Parathyroid adenoma (tissue), 2 donors: ENCODE results near the gene DNMT3L.

ENCODE experiments used
- H2AFZ ChIP-seq: fragments of 300-600 bp; sonication (generic); one replicate; pipeline ENCODE4 v1.7.0; 2017; ENCODE audit warnings: antibody characterized with exemption, mild to moderate bottlenecking
- H3K27ac ChIP-seq: fragments of 300-600 bp; sonication (generic); one replicate; pipeline ENCODE4 v1.7.0; 2017
- H3K27me3 ChIP-seq: fragments of 300-600 bp; sonication (generic); one replicate; pipeline ENCODE4 v1.7.0; 2017; ENCODE audit warnings: low read length; ENCODE audit not compliant: control insufficient read depth, insufficient read depth
- H3K36me3 ChIP-seq: fragments of 300-600 bp; sonication (generic); one replicate; pipeline ENCODE4 v1.7.0; 2017; ENCODE audit warnings: low read length; ENCODE audit not compliant: control insufficient read depth, insufficient read depth
- H3K4me1 ChIP-seq: fragments of 300-600 bp; sonication (generic); one replicate; pipeline ENCODE4 v1.7.0; 2017; ENCODE audit warnings: control low read depth
- H3K4me2 ChIP-seq: fragments of 300-600 bp; sonication (generic); one replicate; pipeline ENCODE4 v1.7.0; 2017; ENCODE audit warnings: low read length
- H3K4me3 ChIP-seq: fragments of 300-600 bp; sonication (generic); one replicate; pipeline ENCODE4 v1.7.0; 2017; ENCODE audit warnings: low read depth, low read length
- H3K79me2 ChIP-seq: fragments of 300-600 bp; sonication (generic); one replicate; pipeline ENCODE4 v1.7.0; 2017; ENCODE audit warnings: control low read depth
- H3K9ac ChIP-seq: fragments of 300-600 bp; sonication (generic); one replicate; pipeline ENCODE4 v1.7.0; 2017; ENCODE audit warnings: mild to moderate bottlenecking
- H3K9me3 ChIP-seq: fragments of 300-600 bp; sonication (generic); one replicate; pipeline ENCODE4 v1.7.0; 2017; ENCODE audit warnings: low read length; ENCODE audit not compliant: control insufficient read depth
- TF ChIP-seq, protein P1 (sequence below): fragments of 300-600 bp; sonication (generic); IDR thresholded peaks from one replicate; pipeline ENCODE4 v1.7.0; 2017; ENCODE audit warnings: antibody characterized with exemption, mild to moderate bottlenecking
- donor health status: primary hyperparathyroidism.

Gene DNMT3L

DNA sequence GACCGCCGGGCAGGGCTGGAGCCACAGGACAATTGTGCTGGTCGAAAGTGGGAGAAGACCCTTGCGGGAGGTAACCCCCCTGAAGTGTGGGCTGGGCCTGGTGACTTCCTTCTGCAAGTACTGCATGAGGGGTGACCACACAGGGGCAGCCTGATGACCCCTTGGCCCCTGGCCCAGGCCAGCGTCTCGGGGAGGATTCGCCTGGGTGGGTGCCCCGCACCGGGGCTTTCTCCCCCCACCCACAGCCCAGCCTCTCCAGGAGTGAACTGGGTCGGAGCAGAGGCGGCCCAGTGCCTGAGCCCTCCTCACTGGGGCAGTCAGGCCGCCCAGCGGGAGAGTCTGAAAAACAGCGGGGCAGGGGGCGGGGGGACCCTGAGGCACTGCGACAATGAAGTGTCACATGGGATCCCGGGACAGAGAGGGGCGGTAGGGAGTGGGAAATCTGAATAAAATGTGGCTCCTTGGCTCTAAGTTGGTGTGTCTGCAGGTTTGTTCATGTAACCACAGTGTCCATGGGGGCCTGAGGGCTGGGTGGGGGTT, 1.6 kb upstream of the DNMT3L start:
- Histone ChIP-seq H3K9me3 (no peaks in the 10 kb centered on the region), H3K79me2 (no peaks in the 10 kb centered on the region), H3K4me1 (no peaks in the 10 kb centered on the region), H3K27ac (no peak overlapping the region), H3K36me3 (no peaks in the 10 kb centered on the region), H3K4me2 (no peak overlapping the region), H3K9ac (no peak overlapping the region), H2AFZ (no peak overlapping the region), H3K27me3 (no peaks in the 10 kb centered on the region), H3K4me3 (no peak overlapping the region)
- TF ChIP-seq, protein P1, sequence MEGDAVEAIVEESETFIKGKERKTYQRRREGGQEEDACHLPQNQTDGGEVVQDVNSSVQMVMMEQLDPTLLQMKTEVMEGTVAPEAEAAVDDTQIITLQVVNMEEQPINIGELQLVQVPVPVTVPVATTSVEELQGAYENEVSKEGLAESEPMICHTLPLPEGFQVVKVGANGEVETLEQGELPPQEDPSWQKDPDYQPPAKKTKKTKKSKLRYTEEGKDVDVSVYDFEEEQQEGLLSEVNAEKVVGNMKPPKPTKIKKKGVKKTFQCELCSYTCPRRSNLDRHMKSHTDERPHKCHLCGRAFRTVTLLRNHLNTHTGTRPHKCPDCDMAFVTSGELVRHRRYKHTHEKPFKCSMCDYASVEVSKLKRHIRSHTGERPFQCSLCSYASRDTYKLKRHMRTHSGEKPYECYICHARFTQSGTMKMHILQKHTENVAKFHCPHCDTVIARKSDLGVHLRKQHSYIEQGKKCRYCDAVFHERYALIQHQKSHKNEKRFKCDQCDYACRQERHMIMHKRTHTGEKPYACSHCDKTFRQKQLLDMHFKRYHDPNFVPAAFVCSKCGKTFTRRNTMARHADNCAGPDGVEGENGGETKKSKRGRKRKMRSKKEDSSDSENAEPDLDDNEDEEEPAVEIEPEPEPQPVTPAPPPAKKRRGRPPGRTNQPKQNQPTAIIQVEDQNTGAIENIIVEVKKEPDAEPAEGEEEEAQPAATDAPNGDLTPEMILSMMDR = no peak

DNA sequence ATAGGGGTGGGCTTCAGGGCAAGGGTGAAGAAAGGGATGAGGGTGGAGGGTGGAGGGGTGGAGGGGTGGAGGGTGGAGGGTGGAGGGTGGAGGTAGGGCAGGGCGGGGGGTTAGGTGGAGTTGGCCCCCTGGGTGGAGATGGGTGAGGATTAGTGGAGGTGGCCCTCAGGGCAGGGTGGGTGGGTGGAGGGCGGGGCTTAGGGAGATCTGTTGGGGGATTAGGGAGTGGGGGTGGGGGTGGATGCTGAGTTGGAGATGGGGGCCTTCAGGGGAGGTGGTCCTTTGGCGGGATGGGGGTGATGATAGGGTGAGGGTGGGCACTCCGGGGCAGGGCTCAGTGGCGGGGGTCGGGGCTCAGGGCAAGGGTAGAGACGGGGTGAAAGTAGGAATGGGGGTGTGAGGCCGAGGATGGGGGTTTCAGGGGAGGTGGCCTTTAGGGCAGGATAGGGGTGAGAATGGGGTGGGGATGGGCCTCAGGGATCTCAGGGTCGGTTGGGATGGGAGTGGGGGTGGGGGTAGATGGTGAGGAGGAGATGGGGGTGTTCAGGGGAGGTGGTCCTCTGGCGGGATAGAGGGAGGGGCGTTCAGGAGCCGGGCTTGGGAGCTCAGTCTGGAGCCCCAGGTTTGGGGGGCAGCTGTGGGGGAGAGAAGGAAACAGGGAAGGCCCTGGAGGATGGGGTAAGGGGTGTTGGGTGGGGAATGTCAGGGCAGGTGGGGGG, 800 bp upstream of the DNMT3L start:
- Histone ChIP-seq H3K27me3 (no peaks in the 10 kb centered on the region), H3K4me2 (no peak overlapping the region), H3K27ac (no peak overlapping the region), H3K4me3 (no peak overlapping the region), H3K4me1 (no peaks in the 10 kb centered on the region), H2AFZ (no peak overlapping the region), H3K9ac (no peak overlapping the region), H3K9me3 (no peaks in the 10 kb centered on the region), H3K36me3 (no peaks in the 10 kb centered on the region), H3K79me2 (no peaks in the 10 kb centered on the region)
- TF ChIP-seq, protein P1 = no peak

DNA sequence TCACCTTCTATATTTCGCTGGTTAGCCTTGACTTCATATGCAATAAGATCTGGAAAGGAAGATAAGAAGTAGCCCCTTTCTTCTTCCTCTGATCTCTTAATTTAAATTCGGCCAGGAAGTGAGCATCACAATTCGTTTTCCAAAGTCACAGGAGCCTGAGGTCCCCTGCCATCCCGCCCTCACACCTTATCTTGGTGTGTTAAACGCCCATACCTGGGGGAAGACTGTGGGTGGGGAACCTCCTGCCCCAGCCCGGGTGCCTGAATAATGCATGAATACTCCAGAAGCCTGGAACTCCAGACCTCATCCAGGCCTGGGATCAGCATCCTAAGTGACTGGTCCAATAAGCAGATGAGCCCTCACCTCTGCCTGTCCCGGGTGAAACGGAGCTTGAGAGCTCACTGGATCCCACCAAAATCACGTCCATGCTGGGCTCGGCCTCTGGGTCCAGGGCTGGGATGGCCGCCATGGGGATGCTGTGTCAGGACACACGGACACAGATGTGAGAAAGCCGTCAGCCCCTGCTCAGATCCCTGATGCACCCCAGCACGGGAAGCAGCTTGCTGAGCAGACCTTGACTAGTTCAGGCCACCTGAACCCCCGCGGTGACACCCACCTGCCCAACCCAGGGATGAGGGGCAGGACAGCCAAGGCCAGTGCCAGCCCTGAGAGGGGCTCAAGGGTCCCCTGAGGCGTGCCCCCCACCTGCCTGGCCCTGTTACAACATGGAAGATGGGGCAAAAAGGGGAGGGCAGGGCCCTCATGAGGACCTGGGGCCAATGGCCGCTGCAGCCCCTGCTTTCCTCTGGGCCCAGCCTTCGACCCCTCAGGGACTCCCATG, 686 bp downstream of the DNMT3L start:
- Histone ChIP-seq H3K9ac (no peak overlapping the region), H3K9me3 (no peaks in the 10 kb centered on the region), H3K4me2 (no peak overlapping the region), H3K27me3 (no peaks in the 10 kb centered on the region), H3K79me2 (no peaks in the 10 kb centered on the region), H3K4me3 (no peak overlapping the region), H2AFZ (no peak overlapping the region), H3K36me3 (no peaks in the 10 kb centered on the region), H3K4me1 (no peaks in the 10 kb centered on the region), H3K27ac (no peak overlapping the region)
- TF ChIP-seq, protein P1 = no peak

DNA sequence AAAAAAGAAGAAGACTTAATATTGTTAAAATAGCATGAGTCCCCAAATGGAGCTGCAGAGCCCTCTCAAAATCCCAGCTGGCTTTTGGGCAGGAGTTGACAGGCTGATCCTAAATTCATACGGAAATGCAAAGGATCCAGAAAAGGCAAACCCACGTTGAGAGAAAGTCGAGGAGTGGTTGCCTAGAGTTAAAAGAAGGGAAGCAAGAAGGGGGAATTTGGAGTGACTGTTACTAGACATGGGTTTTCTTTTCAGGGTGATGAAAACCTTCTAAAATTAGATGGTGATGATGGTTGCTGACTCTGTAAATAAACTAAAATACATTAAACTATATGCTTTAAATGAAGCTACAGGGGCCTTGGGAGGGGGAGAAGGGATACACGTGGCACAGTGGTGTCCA, 1.6 kb downstream of the DNMT3L start:
- Histone ChIP-seq H3K9me3 (no peaks in the 10 kb centered on the region), H3K79me2 (no peaks in the 10 kb centered on the region), H3K27me3 (no peaks in the 10 kb centered on the region), H2AFZ (no peak overlapping the region), H3K4me1 (no peaks in the 10 kb centered on the region), H3K9ac (no peak overlapping the region), H3K4me3 (no peak overlapping the region), H3K4me2 (no peak overlapping the region), H3K36me3 (no peaks in the 10 kb centered on the region), H3K27ac (no peak overlapping the region)
- TF ChIP-seq, protein P1 = no peak
